ENCODE measurements around the gene LDB3.

DNA sequence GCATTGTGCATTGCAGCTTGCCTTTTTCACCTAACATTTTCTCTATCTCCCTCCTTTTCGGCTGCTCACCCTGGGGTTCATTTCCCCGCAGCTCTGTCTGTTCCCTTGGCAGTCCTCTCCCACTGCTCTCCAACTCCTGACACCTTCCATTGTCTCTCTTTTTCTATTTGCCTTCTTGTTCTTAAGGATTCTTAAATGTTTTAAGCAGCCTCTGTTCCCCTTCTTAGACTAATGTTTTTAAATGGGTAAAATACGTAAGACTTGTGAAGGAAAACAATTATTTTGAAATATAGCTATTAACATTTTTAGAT lies 107.5 kb downstream of the LDB3 start:
- no peak for TF ChIP-seq NFRKB (IDR thresholded peaks at IDR 0.05)
- no peak for TF ChIP-seq TARDBP (IDR thresholded peaks at IDR 0.05)
- no peak for TF ChIP-seq L3MBTL2 (conservative IDR thresholded peaks at IDR 0.05)
- no peak for TF ChIP-seq SP1 (IDR thresholded peaks at IDR 0.05)
- TF ChIP-seq ELF4 (IDR thresholded peaks at IDR 0.05), result no peak
- no peak for TF ChIP-seq SUZ12 (IDR thresholded peaks at IDR 0.05)
- TF ChIP-seq FOXA1 (IDR thresholded peaks at IDR 0.05), result no peak
- no peak for TF ChIP-seq FOXK2 (IDR thresholded peaks at IDR 0.05)
- TF ChIP-seq FOXM1 (IDR thresholded peaks at IDR 0.05; ENCODE audit: borderline replicate concordance), result no peak
- TF ChIP-seq, protein P1, sequence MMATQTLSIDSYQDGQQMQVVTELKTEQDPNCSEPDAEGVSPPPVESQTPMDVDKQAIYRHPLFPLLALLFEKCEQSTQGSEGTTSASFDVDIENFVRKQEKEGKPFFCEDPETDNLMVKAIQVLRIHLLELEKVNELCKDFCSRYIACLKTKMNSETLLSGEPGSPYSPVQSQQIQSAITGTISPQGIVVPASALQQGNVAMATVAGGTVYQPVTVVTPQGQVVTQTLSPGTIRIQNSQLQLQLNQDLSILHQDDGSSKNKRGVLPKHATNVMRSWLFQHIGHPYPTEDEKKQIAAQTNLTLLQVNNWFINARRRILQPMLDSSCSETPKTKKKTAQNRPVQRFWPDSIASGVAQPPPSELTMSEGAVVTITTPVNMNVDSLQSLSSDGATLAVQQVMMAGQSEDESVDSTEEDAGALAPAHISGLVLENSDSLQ (IDR thresholded peaks at IDR 0.05), result no peak
- no peak for TF ChIP-seq HDGF (IDR thresholded peaks at IDR 0.05; ENCODE audit: borderline replicate concordance)
- no peak for TF ChIP-seq ZNF384 (IDR thresholded peaks at IDR 0.05)

All from HEK293T (cell line).